AG10803 (cell line): ENCODE data around the gene EPS8.

Experiments used
- DNase-seq: peaks from one replicate; pipeline ENCODE4 v3.0.0; 2010; ENCODE audit warnings: low read depth
- H3K4me3 ChIP-seq: 2 replicates; pipeline ENCODE4 v1.5.1; 2011; ENCODE audit warnings: mild to moderate bottlenecking, low read length, control low read depth
- CTCF ChIP-seq: conservative IDR thresholded peaks from 2 replicates; pipeline ENCODE4 v1.5.1; 2011; ENCODE audit warnings: mild to moderate bottlenecking, low read length, control low read depth, inconsistent platforms

EPS8 gene

GRCh38 chr12:15710860-15711510, 78.2 kb downstream of the EPS8 start:
- no peak for TF ChIP-seq CTCF
- H3K4me3 ChIP-seq: no peak overlapping the region
- DNase-seq: no peak

GRCh38 chr12:15709551-15709950, 79.6 kb downstream of the EPS8 start:
- no peak for DNase-seq
- no peak for TF ChIP-seq CTCF
- no peak overlapping the region for H3K4me3 ChIP-seq

DNA sequence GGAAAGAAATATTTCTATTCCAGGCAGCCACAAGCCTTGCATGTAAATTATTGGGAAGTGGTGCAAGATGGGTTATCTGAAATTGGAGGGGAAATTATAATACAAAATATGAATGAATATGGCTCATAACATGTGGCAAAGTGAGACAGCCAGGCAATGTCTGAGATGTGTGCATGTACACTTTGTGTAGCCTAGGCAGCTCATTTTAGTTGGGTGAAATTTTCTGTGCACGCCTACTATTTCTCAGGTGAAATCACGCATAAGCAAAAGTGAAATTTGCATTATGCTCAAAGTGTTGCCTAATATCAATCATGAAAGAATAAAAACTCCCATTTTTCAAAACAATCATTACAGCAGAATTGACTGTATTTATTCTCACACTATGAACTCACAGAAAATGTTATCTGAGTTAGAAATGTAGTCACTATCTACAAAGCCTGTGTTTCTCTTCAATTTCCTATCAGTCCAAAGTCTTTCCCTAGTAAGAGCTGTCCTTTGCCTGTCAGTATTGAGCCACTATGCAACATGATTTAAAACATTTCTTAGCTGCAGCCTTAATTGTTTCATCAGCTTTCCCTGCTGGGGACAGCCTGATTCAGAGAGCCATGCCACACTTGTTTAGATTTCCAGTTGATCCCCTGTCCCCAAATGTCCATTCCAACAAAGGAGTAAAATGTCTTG, 80.7 kb downstream of the EPS8 start:
- H3K4me3 ChIP-seq: no peak overlapping the region
- no peak for DNase-seq
- TF ChIP-seq CTCF: no peak

DNA sequence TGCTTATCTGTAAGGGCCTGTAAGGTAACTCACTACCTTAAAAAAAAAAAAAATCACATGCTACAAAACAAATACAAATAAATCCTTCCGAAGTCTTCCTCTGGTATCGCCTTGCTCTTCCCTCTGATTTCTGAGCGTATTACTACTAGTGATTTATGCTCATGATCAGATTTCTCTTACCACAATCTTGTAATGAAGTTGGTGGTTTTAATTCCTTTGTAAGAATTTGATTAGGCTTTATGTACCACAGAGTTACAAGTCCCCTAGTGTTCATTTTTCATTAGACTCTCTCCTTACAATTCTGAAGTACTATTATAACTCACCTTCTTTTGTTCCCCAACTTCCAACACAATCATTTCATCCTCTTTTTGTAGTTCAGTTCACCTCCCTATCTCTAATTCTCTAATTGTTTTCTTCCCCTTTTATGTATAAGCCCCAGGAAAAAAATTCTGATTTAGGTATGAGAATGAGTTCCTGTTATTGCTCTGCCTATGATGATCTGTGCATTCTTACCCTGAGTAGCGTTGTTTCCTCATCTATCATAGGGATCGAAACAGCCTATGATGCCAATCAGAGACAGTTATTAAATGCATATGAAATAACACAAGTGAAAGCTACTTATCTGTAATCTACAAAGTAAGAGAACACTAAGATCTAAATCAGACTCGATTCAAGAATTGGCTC, 81.5 kb downstream of the EPS8 start:
- TF ChIP-seq CTCF: no peak
- DNase-seq: no peak
- H3K4me3 ChIP-seq: no peak overlapping the region

DNA sequence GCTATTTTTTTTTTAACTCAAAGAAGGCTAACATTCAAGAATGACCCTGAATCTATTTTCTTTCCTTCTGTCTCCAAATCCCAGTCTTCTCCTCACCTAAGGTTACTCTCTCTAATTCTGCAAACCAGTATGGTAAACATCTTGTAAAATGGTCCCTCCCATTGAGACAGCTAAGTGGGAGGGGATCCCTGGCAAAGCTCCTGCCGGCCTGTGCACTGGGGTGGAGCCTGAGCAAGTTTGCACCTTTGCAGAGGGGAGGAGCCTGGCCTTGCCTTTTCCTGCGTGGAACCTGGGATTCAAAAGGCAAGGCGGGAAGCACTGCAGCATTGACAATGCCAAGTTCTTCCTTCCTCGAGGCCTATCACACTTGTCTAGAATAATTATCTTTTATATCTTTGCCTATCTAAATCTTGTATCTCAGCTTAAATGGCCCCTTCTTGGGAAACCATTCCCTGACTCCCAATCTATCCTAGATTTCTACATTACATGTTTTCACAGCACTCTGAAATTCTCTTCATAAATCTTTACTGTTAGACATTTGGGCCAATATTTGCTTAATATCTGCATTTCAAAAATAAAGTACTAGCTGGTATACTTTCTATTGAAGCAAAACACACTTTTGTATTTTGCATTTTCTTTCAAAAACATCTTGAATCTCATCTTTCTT, 83.0 kb downstream of the EPS8 start:
- no peak for DNase-seq
- H3K4me3 ChIP-seq: no peak overlapping the region
- no peak for TF ChIP-seq CTCF

- no peak for TF ChIP-seq CTCF
- DNase-seq: no peak
- no peak overlapping the region for H3K4me3 ChIP-seq
Measured at GRCh38 chr12:15705606-15706005, 83.6 kb downstream of the EPS8 start.
